Measurements from ENCODE around the gene NKAPL.

- TF ChIP-seq POLR2AphosphoS5 (IDR thresholded peaks at IDR 0.05; ENCODE audit: borderline replicate concordance, low read depth, low read length) (no peak), EZH2 (IDR thresholded peaks at IDR 0.05) (no peak), FOXP2 (optimal IDR thresholded peaks at IDR 0.05; ENCODE audit: control extremely low read depth, extremely low read length, insufficient read depth) (no peak)
Observed at GRCh38 chr6:28291573-28291972, 32.5 kb downstream of the NKAPL start.

Data from SK-N-MC (cell line).